ENCODE measurements around the gene TMEM120A. TPM values are rescaled to one million over a fixed set of nuclear protein-coding genes. Genes with fewer than 3 reads are reported as not detected.

Gene TMEM120A
- total RNA-seq, 1 donor from 2014 or later = 34.2 TPM

DNA sequence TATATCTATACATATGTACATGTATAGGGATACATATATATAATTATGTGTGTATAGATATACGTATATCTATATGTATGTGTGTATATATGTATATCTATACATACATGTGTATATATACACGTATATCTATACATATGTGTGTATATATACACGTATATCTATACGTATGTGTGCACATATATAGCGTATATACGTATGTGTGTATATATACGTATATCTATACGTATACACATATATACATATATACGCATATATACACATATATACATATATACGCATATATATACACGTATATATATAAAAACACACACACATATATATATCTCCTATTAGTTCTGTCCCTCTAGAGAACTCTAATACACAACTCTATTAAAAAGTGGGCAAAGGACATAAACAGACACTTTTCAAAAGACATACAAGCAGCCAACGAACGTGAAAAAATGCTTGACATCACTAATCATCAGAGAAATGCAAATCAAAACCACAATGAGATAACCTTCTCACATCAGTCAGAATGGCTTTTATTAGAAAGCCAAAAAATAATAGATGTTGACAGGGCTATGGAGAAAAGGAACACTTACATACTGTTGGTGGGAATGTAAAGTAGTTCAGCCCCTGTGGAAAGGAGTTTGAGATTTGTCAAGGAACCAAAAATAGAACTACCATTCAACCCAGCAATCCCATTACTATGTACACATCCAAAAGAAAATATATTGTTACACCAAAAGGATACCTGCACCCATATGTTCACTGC is 22.0 kb upstream of the TMEM120A start:
- no peaks in the 10 kb centered on the region for H3K9me3 Mint-ChIP-seq (ENCODE audit: unreplicated experiment)
- Histone ChIP-seq H3K36me3 (ENCODE audit: insufficient read depth, low read length) (peaks cover 3% of the 10 kb centered on the region), H3K4me1 (ENCODE audit: insufficient read depth, low read length) (no peaks in the 10 kb centered on the region), H3K27me3 (ENCODE audit: insufficient read depth, low read length) (no peaks in the 10 kb centered on the region), H2AFZ (ENCODE audit: low read depth, low read length) (no peak overlapping the region), H3K9ac (ENCODE audit: low read length) (no peak overlapping the region), H4K20me1 (ENCODE audit: insufficient read depth, low read length) (peaks cover 13% of the 10 kb centered on the region), H3K9me3 (ENCODE audit: insufficient read depth, low read depth, low read length) (no peaks in the 10 kb centered on the region), H3K27ac (ENCODE audit: low read depth, low read length) (no peak overlapping the region), H3K4me3 (ENCODE audit: insufficient read depth, low read depth, low read length) (no peak overlapping the region), H3K4me2 (ENCODE audit: low read length) (no peak overlapping the region), H3K79me2 (ENCODE audit: insufficient read depth, low read length) (no peaks in the 10 kb centered on the region)
- FAIRE-seq = no peak
- no peak for TF ChIP-seq EZH2 (IDR thresholded peaks at IDR 0.05; ENCODE audit: insufficient read depth, low read length)
- TF ChIP-seq CTCF (IDR thresholded peaks at IDR 0.05; ENCODE audit: insufficient read depth, low read depth, low read length) = no peak
- no peak overlapping the region for H3K4me3 Mint-ChIP-seq (ENCODE audit: unreplicated experiment)
- peaks cover 17% of the 10 kb centered on the region for H3K36me3 Mint-ChIP-seq (ENCODE audit: low read depth, unreplicated experiment)
- peak; percentile 79 for DNase-seq (ENCODE audit: low read depth)
- H3K27ac Mint-ChIP-seq (ENCODE audit: unreplicated experiment) = no peak overlapping the region
- H3K27me3 Mint-ChIP-seq (ENCODE audit: low read depth, unreplicated experiment) = no peaks in the 10 kb centered on the region
- H3K4me1 Mint-ChIP-seq (ENCODE audit: low read depth, unreplicated experiment) = peaks cover 6% of the 10 kb centered on the region

- Mint-ChIP-seq H3K36me3 (ENCODE audit: low read depth, unreplicated experiment) (peaks cover 19% of the 10 kb centered on the region), H3K27me3 (ENCODE audit: low read depth, unreplicated experiment) (no peaks in the 10 kb centered on the region), H3K27ac (ENCODE audit: unreplicated experiment) (peak overlapping the region; percentile 75), H3K9me3 (ENCODE audit: unreplicated experiment) (no peaks in the 10 kb centered on the region), H3K4me1 (ENCODE audit: low read depth, unreplicated experiment) (peaks cover 14% of the 10 kb centered on the region), H3K4me3 (ENCODE audit: unreplicated experiment) (peak overlapping the region; percentile 70)
- H3K9ac ChIP-seq (ENCODE audit: low read length) = peak overlapping the region; percentile 21
- no peak overlapping the region for H3K4me3 ChIP-seq (ENCODE audit: insufficient read depth, low read depth, low read length)
- no peaks in the 10 kb centered on the region for H3K79me2 ChIP-seq (ENCODE audit: insufficient read depth, low read length)
- H3K9me3 ChIP-seq (ENCODE audit: insufficient read depth, low read depth, low read length) = no peaks in the 10 kb centered on the region
- peaks cover 3% of the 10 kb centered on the region for H3K36me3 ChIP-seq (ENCODE audit: insufficient read depth, low read length)
- peak overlapping the region; percentile 32 for H3K4me2 ChIP-seq (ENCODE audit: low read length)
- H3K4me1 ChIP-seq (ENCODE audit: insufficient read depth, low read length) = no peaks in the 10 kb centered on the region
- H4K20me1 ChIP-seq (ENCODE audit: insufficient read depth, low read length) = peaks cover 17% of the 10 kb centered on the region
- no peak overlapping the region for H2AFZ ChIP-seq (ENCODE audit: low read depth, low read length)
- DNase-seq (ENCODE audit: low read depth) = peak; percentile 48
- TF ChIP-seq EZH2 (IDR thresholded peaks at IDR 0.05; ENCODE audit: insufficient read depth, low read length) (no peak), CTCF (IDR thresholded peaks at IDR 0.05; ENCODE audit: insufficient read depth, low read depth, low read length) (no peak)
- peak overlapping the region; percentile 0 for H3K27ac ChIP-seq (ENCODE audit: low read depth, low read length)
- FAIRE-seq = no peak
- no peaks in the 10 kb centered on the region for H3K27me3 ChIP-seq (ENCODE audit: insufficient read depth, low read length)
These were observed 17.1 kb upstream of the TMEM120A start for GRCh38 chr7:76011442-76011861.
